ENCODE data around the gene TEKTIP1. TPM values are rescaled to one million over a fixed set of nuclear protein-coding genes. Genes with fewer than 3 reads are reported as not detected.

The TEKTIP1 gene
- total and polyA plus RNA-seq, 2 experiments from 2014 or later, result 5.4 to 5.9 TPM

- Histone ChIP-seq H3K27ac (no peak overlapping the region), H3K9me3 (ENCODE audit: low read depth) (no peaks in the 10 kb centered on the region), H3K4me3 (no peak overlapping the region), H3K27me3 (peaks cover 19% of the 10 kb centered on the region), H3K36me3 (no peaks in the 10 kb centered on the region), H3K4me1 (ENCODE audit: low read depth) (no peaks in the 10 kb centered on the region)
- no peak for TF ChIP-seq CTCF (IDR thresholded peaks at IDR 0.05; ENCODE audit: low read depth, low read length)
- DNase-seq (ENCODE audit: low read depth in 1 of 2, low spot score in 1 of 2), result no peak
Measured at GRCh38 chr19:3590991-3591659, 52.2 kb downstream of the TEKTIP1 start.

- peak in 1 of 2 donors; percentile 40 for DNase-seq (ENCODE audit: low read depth in 1 of 2, low spot score in 1 of 2)
- no peaks in the 10 kb centered on the region for H3K9me3 ChIP-seq (ENCODE audit: low read depth)
- H3K27me3 ChIP-seq, result peaks cover 10% of the 10 kb centered on the region
- H3K27ac ChIP-seq, result no peak overlapping the region
- no peaks in the 10 kb centered on the region for H3K4me1 ChIP-seq (ENCODE audit: low read depth)
- H3K36me3 ChIP-seq, result no peaks in the 10 kb centered on the region
- no peak overlapping the region for H3K4me3 ChIP-seq
- TF ChIP-seq CTCF (IDR thresholded peaks at IDR 0.05; ENCODE audit: low read depth, low read length), result no peak
Measured at GRCh38 chr19:3591876-3592613, 53.1 kb downstream of the TEKTIP1 start.

- no peak for TF ChIP-seq CTCF (IDR thresholded peaks at IDR 0.05; ENCODE audit: low read depth, low read length)
- Histone ChIP-seq H3K4me1 (ENCODE audit: low read depth) (no peaks in the 10 kb centered on the region), H3K9me3 (ENCODE audit: low read depth) (no peaks in the 10 kb centered on the region), H3K27me3 (peaks cover 9% of the 10 kb centered on the region), H3K27ac (no peak overlapping the region), H3K36me3 (no peaks in the 10 kb centered on the region), H3K4me3 (no peak overlapping the region)
- DNase-seq (ENCODE audit: low read depth in 1 of 2, low spot score in 1 of 2), result no peak
Measured at GRCh38 chr19:3593156-3593555, 54.2 kb downstream of the TEKTIP1 start.

Other genes with a start within 250 kb of the TEKTIP1 start
- 29.4 and 46.1 TPM in 2 replicates for gene NFIC, start 172.6 kb upstream of the TEKTIP1 start, total RNA-seq
- gene NFIC, start 172.6 kb upstream of the TEKTIP1 start, polyA plus RNA-seq, result 32.7 and 42.2 TPM in 2 replicates
- gene SMIM24, start 58.6 kb upstream of the TEKTIP1 start, total RNA-seq, result 0.63 TPM in 1 of 2 replicates, not detected in the other
- gene SMIM24, start 58.6 kb upstream of the TEKTIP1 start, polyA plus RNA-seq, result 0.22 and 0.75 TPM in 2 replicates
- gene SMIM44, start 55.7 kb upstream of the TEKTIP1 start, total RNA-seq, result not detected in 2 replicates
- gene SMIM44, start 55.7 kb upstream of the TEKTIP1 start, polyA plus RNA-seq, result not detected in 2 replicates
- gene DOHH, start 38.5 kb upstream of the TEKTIP1 start, total RNA-seq, result 16.2 and 19.4 TPM in 2 replicates
- 15.1 and 21.0 TPM in 2 replicates for gene DOHH, start 38.5 kb upstream of the TEKTIP1 start, polyA plus RNA-seq
- gene FZR1, start 32.9 kb upstream of the TEKTIP1 start, total RNA-seq, result 45.5 and 68.5 TPM in 2 replicates
- gene FZR1, start 32.9 kb upstream of the TEKTIP1 start, polyA plus RNA-seq, result 48.6 and 70.7 TPM in 2 replicates
- 89.0 and 110 TPM in 2 replicates for gene MFSD12, start 18.4 kb downstream of the TEKTIP1 start, total RNA-seq
- gene MFSD12, start 18.4 kb downstream of the TEKTIP1 start, polyA plus RNA-seq, result 51.5 and 71.8 TPM in 2 replicates
- 202 and 253 TPM in 2 replicates for gene HMG20B, start 33.8 kb downstream of the TEKTIP1 start, total RNA-seq
- gene HMG20B, start 33.8 kb downstream of the TEKTIP1 start, polyA plus RNA-seq, result 154 and 177 TPM in 2 replicates
- gene GIPC3, start 46.3 kb downstream of the TEKTIP1 start, total RNA-seq, result 0.28 and 0.54 TPM in 2 replicates
- gene GIPC3, start 46.3 kb downstream of the TEKTIP1 start, polyA plus RNA-seq, result 0.13 and 2.2 TPM in 2 replicates
- gene TBXA2R, start 67.7 kb downstream of the TEKTIP1 start, total RNA-seq, result 0.15 and 0.18 TPM in 2 replicates
- 0.40 and 1.0 TPM in 2 replicates for gene TBXA2R, start 67.7 kb downstream of the TEKTIP1 start, polyA plus RNA-seq
- 31.0 and 49.0 TPM in 2 replicates for gene CACTIN, start 87.6 kb downstream of the TEKTIP1 start, total RNA-seq
- 19.4 and 20.1 TPM in 2 replicates for gene CACTIN, start 87.6 kb downstream of the TEKTIP1 start, polyA plus RNA-seq
- 24.1 and 28.4 TPM in 2 replicates for gene PIP5K1C, start 161.3 kb downstream of the TEKTIP1 start, total RNA-seq
- 21.0 and 21.8 TPM in 2 replicates for gene PIP5K1C, start 161.3 kb downstream of the TEKTIP1 start, polyA plus RNA-seq
- gene TJP3, start 169.2 kb downstream of the TEKTIP1 start, total RNA-seq, result 2.8 and 5.2 TPM in 2 replicates
- 3.0 and 5.0 TPM in 2 replicates for gene TJP3, start 169.2 kb downstream of the TEKTIP1 start, polyA plus RNA-seq
- gene APBA3, start 222.5 kb downstream of the TEKTIP1 start, total RNA-seq, result 39.9 and 49.4 TPM in 2 replicates
- 29.4 and 34.3 TPM in 2 replicates for gene APBA3, start 222.5 kb downstream of the TEKTIP1 start, polyA plus RNA-seq
- gene MRPL54, start 223.5 kb downstream of the TEKTIP1 start, total RNA-seq, result 37.9 and 57.8 TPM in 2 replicates
- gene MRPL54, start 223.5 kb downstream of the TEKTIP1 start, polyA plus RNA-seq, result 81.5 and 91.2 TPM in 2 replicates
- not detected in 2 replicates for gene RAX2, start 233.1 kb downstream of the TEKTIP1 start, total RNA-seq
- gene RAX2, start 233.1 kb downstream of the TEKTIP1 start, polyA plus RNA-seq, result not detected in 2 replicates
- gene MATK, start 247.2 kb downstream of the TEKTIP1 start, total RNA-seq, result 4.9 and 6.9 TPM in 2 replicates
- gene MATK, start 247.2 kb downstream of the TEKTIP1 start, polyA plus RNA-seq, result 4.8 and 7.4 TPM in 2 replicates

Measured in cardiac muscle cell (in vitro differentiated cells and primary cell).